Astrocyte (in vitro differentiated cells and primary cell): Measurements from ENCODE around the gene DHX8.

Experiments used
- CTCF ChIP-seq: IDR thresholded peaks from 2 replicates; pipeline ENCODE4 v1.5.1; 2011; ENCODE audit warnings: low read depth, mild to moderate bottlenecking, inconsistent platforms, low read length, moderate library complexity; ENCODE audit not compliant: insufficient read depth
- EZH2 ChIP-seq: IDR thresholded peaks from 2 replicates; pipeline ENCODE4 v1.6.1; 2012; ENCODE audit warnings: mild to moderate bottlenecking, low read length, inconsistent platforms; ENCODE audit not compliant: insufficient read depth

- TF ChIP-seq CTCF (no peak), EZH2 (no peak)
Observed at GRCh38 chr17:43444223-43445008, 39.4 kb upstream of the DHX8 start.
